Amniotic stem cell (primary cell): Measurements from ENCODE around the gene AKT1S1.

Source experiments
- DNase-seq: peaks from one replicate; lab custom pipeline; 2025; lab: John Stamatoyannopoulos, UW

AKT1S1 gene

DNA sequence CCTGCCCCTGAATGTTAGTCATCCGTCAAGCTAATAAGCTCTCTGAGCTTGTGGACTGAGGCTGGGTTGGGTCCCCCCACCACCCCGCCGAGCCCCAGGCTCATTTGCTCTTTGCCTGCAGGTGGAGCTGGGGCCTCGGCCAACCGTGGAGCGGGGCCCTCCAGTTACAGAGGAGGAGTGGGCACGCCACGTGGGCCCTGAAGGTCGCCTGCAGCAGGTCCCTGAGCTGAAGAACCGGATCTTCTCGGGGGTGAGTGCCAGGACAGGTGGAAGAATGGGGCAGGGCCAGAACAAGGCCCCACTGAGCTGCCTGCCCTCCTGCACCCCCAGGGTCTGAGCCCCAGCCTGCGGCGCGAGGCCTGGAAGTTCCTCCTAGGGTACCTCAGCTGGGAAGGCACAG lies 5.5 kb upstream of the AKT1S1 start:
- no peak for DNase-seq

DNA sequence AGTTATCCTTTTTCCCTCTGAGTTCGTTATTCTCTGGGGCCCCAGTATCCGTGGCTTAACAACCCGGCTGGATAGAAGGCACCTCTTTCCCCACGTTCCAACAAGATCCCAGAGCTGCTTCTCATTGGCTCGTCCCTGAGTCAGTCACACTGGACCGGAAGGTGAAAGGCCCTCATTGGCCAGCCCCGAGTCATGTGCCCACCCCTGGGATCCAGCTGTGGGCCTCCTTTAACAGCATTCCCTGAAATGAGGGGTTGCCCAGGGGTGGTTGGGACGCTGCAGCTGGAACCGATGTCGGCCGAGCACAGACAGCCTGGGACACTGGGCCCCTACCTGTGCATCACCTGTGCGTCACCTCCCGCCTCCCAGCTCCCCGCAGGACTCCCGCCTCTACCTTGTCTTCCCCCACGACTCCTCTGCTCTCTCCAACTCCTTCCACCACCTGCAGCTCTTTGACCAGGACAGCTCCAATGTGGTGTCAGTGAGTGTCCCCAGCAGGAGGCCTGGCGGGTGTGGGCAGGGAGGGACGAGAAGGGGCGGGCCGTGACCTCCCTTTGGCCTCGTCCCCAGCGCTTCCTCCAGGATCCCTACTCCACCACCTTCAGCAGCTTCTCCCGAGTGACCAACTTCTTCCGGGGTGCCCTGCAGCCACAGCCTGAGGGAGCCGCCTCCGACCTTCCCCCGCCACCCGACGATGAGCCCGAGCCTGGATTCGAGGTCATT lies 4.7 kb upstream of the AKT1S1 start:
- no peak for DNase-seq

DNA sequence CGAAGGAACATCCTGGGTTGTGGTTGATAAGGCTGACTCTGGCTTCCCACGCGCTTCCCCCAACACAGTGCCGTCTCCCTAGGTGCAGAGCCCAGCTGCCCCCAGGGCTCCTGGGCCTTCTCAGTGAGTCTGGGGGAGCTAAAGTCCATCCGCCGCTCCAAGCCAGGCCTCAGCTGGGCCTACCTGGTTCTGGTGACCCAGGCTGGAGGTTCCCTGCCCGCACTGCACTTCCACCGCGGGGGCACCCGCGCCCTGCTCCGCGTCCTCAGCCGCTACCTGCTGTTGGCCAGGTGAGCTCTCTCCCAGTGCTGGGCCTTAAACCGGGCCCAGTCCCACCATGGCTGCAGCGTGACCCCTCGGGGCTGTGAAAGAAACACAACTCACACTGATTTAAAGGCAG lies 4.0 kb upstream of the AKT1S1 start:
- DNase-seq, result no peak

DNA sequence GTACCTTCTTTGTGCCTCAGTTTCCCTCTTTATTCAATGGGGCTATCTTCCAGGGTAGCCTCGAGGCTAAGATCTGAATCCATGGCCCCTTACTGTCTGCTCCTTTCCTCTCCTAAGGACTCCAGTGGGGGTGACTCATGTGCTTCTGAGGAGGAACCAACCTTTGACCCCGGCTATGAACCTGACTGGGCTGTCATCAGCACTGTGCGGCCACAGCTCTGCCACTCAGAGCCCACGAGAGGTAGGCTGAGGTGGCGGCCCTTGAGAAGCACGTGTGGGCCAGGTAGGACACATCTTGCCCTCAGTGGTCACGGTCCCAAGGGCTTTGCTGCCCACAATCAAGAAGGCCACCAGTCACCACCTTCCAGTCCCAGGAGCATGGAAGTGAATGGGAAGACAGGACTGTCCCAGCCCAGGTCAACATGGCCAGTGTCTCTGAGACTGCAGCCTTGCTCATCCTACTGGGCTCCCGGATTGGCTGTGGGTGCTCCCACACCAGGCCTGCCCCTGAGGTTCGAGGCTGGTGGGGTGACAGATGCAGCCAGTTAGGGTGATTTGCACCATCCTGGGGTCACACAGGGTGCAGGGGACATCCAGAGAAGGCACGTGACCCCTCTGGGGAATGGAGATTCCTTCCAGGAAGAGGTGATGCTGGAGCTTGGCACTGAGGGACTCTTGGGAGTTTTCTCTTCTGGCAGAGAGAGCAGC lies 3.2 kb upstream of the AKT1S1 start:
- DNase-seq, result no peak

DNA sequence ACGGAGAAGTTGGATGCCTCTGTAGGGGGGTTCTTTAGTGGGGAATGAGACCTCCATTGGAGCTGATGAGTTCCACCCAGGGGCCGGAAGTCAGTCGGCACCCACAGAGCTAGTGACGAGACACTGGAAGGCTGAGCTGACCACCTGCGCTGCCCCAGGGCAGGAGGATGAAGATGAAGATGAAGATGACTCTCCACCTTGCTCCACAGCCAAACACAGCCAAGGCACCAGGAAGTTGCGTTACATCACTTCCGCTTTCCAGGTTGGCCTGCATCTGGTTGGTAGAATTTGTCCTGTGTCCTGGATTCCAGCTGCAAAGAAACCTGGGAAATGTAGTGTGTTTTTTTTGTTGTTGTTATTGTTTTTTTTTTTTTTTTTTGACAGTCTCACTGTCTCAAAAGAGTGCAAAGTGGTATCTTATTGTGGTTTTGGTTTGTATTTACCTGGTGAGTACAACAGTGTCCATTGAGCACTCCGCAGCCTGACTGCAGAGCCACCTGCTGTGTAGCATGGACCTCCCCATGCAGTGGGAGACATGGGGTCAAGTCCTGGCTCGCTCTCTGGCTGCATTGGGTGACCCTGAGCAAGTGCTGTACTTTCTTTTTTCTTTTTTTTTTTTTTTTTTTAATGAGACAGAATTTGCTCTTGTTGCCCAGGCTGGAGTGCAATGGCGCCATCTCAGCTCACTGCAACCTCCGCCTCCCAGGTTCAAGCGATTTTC lies 2.2 kb upstream of the AKT1S1 start:
- DNase-seq, result no peak

DNA sequence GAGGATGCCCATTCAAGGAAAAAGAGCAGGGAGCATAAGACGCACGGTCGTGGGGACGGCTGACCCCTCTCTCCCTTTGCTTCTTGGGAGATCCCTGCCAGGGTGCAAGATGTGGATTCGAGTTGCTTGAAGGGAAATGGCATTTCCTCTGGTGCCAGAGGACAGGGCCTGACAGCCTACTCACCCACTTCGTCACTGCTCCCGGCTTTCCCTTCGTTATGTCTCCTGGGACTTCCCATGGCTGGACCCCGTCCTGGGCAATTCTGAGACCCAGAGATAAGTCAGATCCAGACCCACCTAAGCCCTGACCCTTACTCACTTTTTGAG lies 1.6 kb upstream of the AKT1S1 start:
- no peak for DNase-seq

DNA sequence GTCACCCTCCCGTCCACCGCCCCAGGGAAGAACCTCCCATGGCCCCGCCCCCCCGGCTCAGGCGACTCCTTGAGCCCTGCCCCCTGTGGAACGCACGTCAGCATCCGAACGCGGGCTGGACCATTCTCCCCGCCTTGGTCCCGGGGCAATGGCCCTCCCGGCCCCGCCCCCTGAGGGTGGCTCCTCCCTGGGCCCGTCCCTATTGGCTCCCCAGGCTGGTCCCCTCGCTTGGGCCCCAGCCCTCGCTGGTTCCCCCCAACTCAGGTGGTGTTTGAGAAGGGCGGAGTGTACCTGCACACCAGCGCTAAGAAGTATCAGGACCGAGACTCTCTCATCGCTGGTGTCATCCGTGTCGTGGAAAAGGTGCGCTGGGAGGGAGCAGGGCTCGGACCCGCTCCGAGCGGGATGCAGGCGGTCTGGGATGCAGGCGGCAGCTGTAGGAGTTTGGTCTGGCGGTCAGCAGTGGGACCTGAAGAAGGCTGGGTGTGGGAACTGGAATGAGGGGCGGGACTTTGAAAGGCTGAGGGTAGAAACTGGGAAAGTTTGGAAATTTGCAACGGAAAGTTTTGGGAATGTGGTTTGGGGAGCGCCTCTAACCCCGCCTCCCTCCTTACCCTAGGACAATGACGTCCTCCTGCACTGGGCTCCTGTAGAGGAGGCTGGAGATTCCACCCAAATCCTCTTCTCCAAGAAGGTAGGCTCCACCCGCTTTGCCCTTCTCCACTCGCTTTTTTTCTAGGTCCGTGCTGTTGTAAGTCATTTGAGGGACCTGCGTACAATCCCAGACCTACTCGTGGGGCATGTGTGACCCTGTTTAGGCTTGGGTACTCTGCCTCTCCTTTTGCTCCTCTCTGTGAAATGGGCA lies 956 bp upstream of the AKT1S1 start:
- peak; percentile 97 for DNase-seq

DNA sequence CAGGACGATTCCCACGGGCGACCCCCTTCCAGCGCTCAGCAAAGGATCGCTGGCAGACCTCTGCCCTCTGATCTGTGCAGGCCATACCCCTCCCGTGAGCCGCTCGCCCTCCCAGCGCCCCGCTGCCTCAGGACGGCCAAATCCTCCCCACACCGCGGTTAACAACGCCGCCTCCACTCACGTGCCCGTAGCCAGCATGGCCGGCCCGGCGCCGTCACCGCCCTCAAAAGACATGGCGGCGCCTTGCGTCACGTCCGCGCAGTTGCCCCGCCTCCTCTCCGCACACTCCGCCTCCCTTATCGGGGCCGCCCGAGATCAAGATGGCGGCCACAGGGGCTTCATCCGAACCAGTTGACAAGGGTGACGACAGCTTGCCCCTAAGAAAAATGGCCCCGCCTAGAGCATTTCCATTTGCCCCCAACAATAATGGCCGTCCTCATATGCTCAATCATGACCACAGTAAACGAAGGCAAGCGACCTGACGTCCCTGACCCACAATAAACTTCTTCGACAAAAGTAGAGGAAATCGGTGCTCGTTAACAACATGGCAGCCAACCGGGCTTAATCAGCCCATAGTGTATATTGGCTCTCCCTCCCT lies 634 bp downstream of the AKT1S1 start:
- peak; percentile 97 for DNase-seq

DNA sequence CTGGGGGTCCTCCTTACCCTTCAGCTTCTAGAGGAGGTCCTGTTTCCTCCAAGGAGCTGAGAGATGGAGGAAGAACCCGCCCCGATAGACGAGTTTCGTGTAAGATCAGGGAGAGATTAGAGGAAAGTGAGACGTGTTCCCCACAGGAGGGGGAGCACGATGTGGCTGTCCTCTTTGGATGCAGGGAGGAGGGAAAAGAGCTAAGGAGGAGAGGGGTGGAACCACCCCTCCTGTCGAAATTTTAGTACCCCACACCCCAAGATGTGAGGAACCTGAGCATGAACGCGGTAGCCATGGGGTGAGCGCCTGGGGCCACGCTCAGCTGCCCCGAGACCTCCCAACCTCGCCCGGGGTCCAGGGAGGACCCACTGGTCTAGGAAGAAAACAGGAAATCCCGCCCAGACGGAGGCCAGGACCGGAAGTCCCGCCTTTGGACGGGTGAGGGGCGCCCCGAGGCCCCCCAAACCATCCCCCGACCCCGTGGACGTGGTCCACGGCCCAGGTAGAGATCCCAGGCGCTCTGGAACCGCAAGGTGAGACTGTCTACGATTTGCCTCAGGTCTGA lies 1.2 kb downstream of the AKT1S1 start:
- DNase-seq, result peak; percentile 4

DNA sequence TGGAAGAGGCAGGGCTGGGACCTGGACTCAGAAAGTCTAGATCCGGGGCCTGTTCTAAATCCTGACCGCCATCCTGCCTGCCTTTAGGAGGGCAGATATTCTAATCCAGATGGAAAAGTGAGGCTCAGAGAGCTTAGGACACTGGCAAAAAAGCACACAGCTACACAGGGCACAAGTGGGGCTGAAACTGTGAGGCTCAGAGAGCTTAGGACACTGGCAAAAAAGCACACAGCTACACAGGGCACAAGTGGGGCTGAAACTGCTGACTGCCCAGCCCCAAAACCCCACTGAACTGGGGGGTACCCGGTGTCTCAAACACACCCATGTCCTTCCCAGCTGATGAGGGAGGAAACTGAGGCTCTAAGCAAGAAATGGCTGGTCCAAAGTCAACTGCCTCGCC lies 2.0 kb downstream of the AKT1S1 start:
- no peak for DNase-seq

DNA sequence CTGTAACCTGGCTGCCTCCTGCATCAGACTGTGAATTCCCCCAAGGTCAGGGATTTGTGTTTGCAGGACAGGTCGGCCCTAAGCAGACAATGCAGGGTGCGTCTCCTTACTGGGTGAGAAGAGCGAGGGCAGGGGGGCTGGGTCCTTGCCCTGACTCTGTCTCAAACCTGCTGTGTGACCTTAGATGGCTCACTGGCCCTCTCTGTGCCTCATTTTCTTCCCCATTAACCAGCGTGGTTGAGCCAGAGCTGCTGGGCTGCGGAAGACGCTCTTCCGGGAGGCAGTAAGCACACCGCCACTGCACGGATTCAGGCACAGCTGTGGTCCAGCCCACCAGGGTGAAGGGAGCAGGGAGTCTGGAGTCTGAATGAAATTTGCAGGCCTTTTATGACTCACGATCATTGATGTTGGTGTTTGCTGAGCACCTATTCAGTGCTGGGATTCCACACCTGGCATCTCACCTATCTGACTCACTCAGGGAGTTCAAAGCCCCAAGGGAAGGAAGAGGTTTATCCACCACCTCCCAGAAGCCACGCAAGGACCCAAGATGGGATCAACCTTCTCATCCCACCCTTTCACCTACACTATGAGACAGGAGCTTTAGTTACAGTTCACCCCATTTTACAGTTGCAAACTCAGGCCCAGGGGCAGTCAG lies 2.5 kb downstream of the AKT1S1 start:
- DNase-seq, result no peak

DNA sequence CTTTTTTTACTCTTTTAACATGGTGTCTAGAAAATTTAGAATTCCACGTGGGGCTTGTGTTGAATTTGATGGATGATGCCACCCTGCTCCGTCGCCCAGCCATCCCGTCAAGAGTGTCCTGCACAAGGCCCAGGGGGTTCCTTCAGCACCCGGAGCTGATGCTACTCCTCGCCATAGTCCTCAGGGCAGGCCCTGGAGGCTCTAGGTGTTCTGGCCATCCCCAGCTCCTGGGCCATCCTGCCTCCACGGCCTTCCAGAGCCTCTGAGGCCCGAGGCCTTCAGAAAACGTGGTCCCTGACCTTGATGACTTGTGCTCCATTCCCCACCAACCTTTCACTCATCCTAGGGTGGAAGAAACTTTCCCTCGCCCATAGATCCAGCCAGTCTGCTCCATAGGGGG lies 3.3 kb downstream of the AKT1S1 start:
- no peak for DNase-seq

DNA sequence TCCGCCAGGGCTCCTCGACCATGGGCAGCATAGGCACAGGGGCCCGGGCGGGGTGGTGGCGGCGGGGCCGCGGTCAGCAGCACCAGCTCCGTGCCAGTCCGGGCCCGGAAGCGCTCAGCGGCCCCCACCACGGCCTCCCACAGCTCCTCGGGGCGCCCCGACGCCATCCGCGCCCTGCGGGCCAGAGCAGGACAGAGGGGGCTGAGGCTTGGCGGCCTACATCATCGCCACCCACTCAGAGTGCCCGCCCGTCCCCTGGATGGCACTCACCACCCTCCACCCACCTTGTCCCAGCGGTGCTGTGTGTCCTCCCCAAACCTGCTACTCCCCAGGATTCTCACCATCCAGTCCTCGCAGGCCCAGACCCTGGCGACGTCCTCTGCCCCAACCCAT lies 4.0 kb downstream of the AKT1S1 start:
- no peak for DNase-seq

DNA sequence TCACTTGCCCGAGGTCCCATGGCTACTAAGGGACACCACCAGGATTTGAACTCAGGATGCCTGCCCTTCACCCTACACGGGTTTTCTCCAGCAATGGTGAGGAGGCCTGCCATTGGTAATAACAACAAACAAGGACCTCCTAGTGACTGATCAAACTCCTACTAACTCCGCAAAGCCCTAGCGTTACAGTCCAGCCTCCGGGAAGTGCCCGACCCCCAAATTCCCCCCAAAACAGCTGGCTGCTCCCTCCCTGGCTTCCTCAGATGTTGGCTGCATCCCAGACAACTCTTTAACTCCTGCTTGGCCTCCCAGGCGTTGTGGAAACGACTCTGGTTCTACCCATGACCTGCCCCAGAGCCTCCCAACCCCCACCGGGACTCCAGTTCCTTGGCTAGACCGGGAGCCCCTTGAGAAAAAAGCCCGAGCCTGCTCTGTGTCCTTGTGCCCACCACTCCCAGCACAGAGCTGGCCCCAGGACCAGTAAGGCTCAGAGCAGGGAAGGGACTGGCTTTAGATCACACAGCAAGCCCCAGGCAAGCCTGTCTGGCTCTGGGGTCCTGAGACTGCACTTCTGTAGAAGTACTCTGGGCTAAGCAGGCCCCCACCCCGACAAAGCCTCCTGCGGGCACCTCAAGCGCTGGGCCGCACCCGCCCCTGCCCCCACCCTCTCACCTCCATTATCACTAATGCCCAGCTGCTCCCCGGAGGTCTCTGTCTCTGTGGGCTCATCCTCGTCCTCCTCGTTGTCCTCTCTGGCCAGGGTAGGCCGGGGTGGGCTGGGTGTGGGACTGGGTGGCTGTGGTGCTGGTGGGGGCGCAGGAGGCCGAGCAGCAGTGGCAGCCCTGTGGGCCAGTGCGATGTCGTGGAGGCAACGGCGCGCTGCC lies 4.7 kb downstream of the AKT1S1 start:
- no peak for DNase-seq

DNA sequence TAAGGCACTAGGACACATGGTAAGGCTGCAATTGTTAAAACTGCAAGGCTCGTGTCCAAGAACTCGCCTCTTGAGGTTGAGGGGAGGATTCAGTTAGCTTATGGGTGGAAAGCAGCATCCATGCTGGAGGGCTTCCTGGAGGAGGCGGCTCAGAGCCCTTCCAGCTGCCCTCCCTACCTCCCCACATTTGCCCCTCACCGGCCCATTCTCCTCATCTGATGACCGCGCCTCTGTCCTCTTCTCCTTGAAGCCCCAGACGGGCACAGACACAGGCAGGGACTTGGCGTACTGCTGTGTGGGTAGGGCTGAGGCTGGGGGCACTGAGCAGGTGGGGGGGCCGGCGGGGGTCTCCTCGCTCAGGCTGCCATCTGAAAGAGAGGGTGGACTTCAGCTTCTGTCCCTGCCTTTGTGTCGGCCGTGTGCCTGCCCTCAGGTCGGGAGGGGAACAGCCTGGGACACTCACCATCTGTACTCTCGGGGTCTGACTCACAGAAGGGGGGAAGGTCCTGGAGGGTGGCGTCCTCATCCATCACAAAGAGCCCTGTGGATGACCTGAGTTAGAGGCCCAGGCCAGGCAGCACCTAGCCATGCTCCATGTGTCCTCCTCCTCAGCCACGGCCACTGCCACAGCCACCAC lies 5.7 kb downstream of the AKT1S1 start:
- DNase-seq, result no peak

DNA sequence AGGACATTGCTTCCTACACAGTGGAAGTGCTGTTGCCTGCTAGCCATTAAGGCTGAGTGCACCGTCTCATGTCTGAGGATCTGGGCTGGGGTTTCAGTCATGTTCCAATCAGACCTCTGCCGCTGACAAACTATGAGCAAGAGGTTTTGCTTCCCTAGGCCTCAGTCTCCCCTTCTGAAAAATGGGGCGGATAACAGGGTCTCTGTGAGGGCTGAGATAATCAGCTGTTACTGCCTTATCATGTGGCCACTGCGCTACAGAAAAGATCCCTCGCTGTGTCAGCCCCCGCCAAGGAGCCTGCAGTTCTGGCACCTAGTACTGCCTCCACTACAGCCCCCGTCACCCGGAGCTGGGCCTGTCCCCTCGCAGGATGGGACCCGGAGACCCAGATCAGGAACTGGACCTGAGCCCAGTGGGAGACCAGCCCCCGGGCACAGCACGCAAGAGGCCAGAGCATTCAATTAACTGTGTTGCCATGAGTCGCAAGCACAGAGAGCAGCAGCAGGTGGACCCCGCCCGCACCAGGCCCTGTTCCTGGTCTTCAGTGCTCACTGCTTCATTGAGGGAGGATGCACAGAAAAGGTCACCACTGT lies 6.8 kb downstream of the AKT1S1 start:
- no peak for DNase-seq

DNA sequence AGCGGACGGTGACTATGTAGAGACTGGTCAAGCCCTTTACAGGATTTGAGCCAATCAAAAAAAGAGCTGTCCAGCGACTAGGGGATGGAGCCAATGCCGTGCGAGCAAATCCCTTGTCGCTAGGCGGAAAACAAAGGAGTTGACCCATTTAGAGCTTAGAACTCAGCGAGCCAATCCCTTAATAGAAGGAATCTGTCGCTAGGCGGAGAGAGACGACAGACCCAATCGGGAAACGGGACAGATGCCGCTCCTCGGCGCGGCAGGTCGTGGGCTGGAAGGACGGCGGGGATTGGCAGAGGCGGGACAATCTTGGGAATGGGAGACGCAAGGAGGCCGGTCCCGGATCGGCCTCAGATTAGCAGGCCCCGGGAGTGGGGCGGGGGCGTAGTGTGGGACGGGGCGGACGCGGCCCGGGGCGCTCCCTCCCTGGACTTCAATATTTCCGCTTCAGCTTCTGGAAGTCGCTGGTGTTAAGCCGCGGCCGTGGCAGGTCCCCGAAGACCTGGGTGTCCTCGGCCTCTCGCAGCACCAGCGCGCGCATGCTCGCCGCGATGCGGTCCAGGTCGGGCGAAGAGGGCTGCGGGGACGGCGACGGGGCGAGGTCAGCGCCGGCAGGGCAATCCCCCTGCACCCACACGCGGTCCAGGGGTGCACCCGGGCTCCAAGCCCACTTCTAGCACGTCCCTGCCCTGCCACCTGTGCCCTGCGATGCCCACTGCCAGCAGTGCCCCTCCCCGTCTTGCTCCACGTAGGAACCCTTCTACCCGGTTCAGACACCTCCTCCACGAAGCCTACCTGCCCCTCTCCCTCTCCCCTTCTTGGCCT lies 7.5 kb downstream of the AKT1S1 start:
- DNase-seq, result peak; percentile 99

DNA sequence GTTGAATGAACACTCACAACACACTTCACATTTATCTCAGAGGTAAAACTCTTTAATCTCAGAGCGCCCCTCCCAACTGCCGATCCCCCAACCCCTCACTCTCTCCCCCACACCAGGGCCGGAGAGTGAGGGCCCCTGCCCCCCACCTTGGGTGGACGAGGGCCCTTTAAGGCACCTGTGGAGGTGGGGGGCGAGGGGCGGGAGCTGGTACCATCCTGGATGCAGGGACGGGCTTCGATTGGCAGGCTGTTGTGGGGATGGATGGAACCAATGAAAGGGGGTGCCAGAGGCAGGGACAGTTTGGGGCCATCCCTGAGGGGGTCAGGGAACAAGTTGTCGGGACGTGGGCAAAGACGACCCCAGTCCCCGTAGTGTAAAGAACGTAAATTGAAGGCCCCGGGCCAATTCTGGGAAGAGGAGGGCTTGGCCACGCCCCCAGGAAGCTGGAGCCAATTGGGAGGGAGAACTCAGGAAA lies 8.1 kb downstream of the AKT1S1 start:
- no peak for DNase-seq
